OCI-LY3 (cell line): ENCODE results near the gene PLB1.

Source experiments
- CTCF ChIP-seq: fragments of 200-600, 300-600 bp; sonication (generic); IDR thresholded peaks from 2 replicates; pipeline ENCODE4 v1.5.1; 2014; ENCODE audit warnings: antibody characterized with exemption, low read length, low read depth
- EZH2phosphoT487 ChIP-seq: fragments of 200-600 bp; shearing (Covaris generic); IDR thresholded peaks from 2 replicates; pipeline ENCODE4 v1.6.1; 2018; ENCODE audit warnings: antibody characterized with exemption, mixed run types, low read depth

- TF ChIP-seq CTCF (no peak), EZH2phosphoT487 (no peak)
These were observed 151.8 kb downstream of the PLB1 start for GRCh38 chr2:28647682-28648081.
